PC-9 (cell line): ENCODE data around the gene SORBS1.

Experiments used
- EZH2 ChIP-seq: fragments of 200-600 bp; sonication (generic); IDR thresholded peaks from 2 replicates; pipeline ENCODE4 v1.8.0; 2017; ENCODE audit warnings: antibody characterized with exemption, low read depth
- TF ChIP-seq, protein P1 (sequence below): fragments of 200-600 bp; sonication (generic); conservative IDR thresholded peaks from 2 replicates; pipeline ENCODE4 v1.6.1; 2017; ENCODE audit warnings: mixed run types, antibody characterized with exemption, mild to moderate bottlenecking, moderate library complexity

DNA sequence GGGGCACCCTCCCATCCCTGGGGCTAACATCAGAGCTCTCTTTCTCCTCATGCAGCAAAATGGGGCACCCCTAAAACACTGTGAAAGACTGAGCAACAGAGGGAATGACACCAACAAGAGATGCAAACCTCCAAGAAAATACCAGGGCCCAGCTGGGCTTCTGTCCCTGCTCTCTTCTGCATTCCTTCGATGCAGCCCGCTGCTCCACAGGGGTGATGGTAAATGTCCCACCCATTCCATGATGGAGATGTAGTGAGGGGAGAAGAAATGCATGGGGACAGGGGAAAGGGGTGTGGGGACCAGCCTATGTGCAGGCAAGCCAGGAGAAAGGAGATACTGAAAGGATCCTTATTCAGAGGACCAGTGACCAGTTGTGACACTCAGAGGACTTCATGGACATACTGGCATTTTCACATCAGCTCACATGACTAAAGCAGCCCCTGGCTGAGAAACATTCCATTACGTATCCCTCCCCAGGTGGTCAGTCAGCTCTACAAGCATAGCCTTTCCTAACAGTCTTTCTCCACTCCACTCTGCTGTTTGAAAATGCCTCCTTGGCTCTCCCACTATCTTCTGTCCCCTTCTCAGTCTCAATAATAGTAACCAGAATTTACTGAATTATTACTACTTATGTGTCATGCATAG lies 13.3 kb downstream of the SORBS1 start:
- TF ChIP-seq, protein P1, sequence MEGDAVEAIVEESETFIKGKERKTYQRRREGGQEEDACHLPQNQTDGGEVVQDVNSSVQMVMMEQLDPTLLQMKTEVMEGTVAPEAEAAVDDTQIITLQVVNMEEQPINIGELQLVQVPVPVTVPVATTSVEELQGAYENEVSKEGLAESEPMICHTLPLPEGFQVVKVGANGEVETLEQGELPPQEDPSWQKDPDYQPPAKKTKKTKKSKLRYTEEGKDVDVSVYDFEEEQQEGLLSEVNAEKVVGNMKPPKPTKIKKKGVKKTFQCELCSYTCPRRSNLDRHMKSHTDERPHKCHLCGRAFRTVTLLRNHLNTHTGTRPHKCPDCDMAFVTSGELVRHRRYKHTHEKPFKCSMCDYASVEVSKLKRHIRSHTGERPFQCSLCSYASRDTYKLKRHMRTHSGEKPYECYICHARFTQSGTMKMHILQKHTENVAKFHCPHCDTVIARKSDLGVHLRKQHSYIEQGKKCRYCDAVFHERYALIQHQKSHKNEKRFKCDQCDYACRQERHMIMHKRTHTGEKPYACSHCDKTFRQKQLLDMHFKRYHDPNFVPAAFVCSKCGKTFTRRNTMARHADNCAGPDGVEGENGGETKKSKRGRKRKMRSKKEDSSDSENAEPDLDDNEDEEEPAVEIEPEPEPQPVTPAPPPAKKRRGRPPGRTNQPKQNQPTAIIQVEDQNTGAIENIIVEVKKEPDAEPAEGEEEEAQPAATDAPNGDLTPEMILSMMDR: no peak
- no peak for TF ChIP-seq EZH2
